Bronchial epithelial cell (primary cell): ENCODE measurements around the gene DAB1. TPM values are rescaled to one million over a fixed set of nuclear protein-coding genes. Genes with fewer than 3 reads are reported as not detected.
A peak's percentile ranks its signal among the peaks of the same experiment; 100 is the strongest.

Source experiments
- DNase-seq: peaks from one replicate; pipeline ENCODE4 v3.0.0-alpha.2; 2010; ENCODE audit warnings: low read depth
- FAIRE-seq: peaks from 2 replicates; lab custom pipeline; 2011; peaks lifted over from hg19 to GRCh38; lab: Jason Lieb, UNC
- H3K27me3 ChIP-seq: 2 replicates; pipeline ENCODE4 v1.5.1; 2011; ENCODE audit warnings: low read length; ENCODE audit not compliant: control insufficient read depth, insufficient read depth
- H3K36me3 ChIP-seq: 2 replicates; pipeline ENCODE4 v1.5.1; 2011; ENCODE audit warnings: low read length; ENCODE audit not compliant: control insufficient read depth, insufficient read depth
- H3K4me3 ChIP-seq: 2 replicates; pipeline ENCODE4 v1.5.1; 2011; ENCODE audit warnings: mild to moderate bottlenecking, low read depth, low read length, control low read depth
- CTCF ChIP-seq: IDR thresholded peaks from 2 replicates; pipeline ENCODE4 v1.5.1; 2011; ENCODE audit warnings: mild to moderate bottlenecking, moderate library complexity, low read length, control low read depth, inconsistent platforms; ENCODE audit not compliant: insufficient read depth, severe bottlenecking
- total RNA-seq: library from RNA; depleted of rRNA; stranded (reverse); fragments of >200 nt; gene quantifications from 2 replicates; pipeline ENCODE4 v1.2.1, GENCODE V29; 2014

DAB1 gene
- total RNA-seq, 1 donor from 2014 or later, result not detected

- no peak for DNase-seq
- H3K27me3 ChIP-seq, result no peaks in the 10 kb centered on the region
- H3K36me3 ChIP-seq, result no peaks in the 10 kb centered on the region
- peak; percentile 72 for FAIRE-seq
- TF ChIP-seq CTCF, result no peak
- no peak overlapping the region for H3K4me3 ChIP-seq
Measured at GRCh38 chr1:57281324-57281723, 142.5 kb downstream of the DAB1 start.

- H3K4me3 ChIP-seq, result no peak overlapping the region
- peak; percentile 100 for DNase-seq
- no peaks in the 10 kb centered on the region for H3K27me3 ChIP-seq
- H3K36me3 ChIP-seq, result no peaks in the 10 kb centered on the region
- peak; percentile 93 for FAIRE-seq
- TF ChIP-seq CTCF, result no peak
Measured at GRCh38 chr1:57279909-57280666, 143.8 kb downstream of the DAB1 start.

- no peaks in the 10 kb centered on the region for H3K27me3 ChIP-seq
- H3K4me3 ChIP-seq, result no peak overlapping the region
- DNase-seq, result no peak
- FAIRE-seq, result no peak
- TF ChIP-seq CTCF, result no peak
- no peaks in the 10 kb centered on the region for H3K36me3 ChIP-seq
Measured at GRCh38 chr1:57278558-57278957, 145.3 kb downstream of the DAB1 start.

- no peak for FAIRE-seq
- TF ChIP-seq CTCF, result no peak
- no peaks in the 10 kb centered on the region for H3K36me3 ChIP-seq
- no peak overlapping the region for H3K4me3 ChIP-seq
- H3K27me3 ChIP-seq, result no peaks in the 10 kb centered on the region
- DNase-seq, result peak; percentile 67
Measured at GRCh38 chr1:57277681-57278080, 146.2 kb downstream of the DAB1 start.

- DNase-seq, result no peak
- no peak for TF ChIP-seq CTCF
- Histone ChIP-seq H3K27me3 (no peaks in the 10 kb centered on the region), H3K4me3 (no peak overlapping the region), H3K36me3 (no peaks in the 10 kb centered on the region)
- no peak for FAIRE-seq
Measured at GRCh38 chr1:57276918-57277317, 146.9 kb downstream of the DAB1 start.

- H3K36me3 ChIP-seq, result no peaks in the 10 kb centered on the region
- no peak for FAIRE-seq
- DNase-seq, result no peak
- peaks cover 2% of the 10 kb centered on the region for H3K27me3 ChIP-seq
- no peak overlapping the region for H3K4me3 ChIP-seq
- TF ChIP-seq CTCF, result no peak
Measured at GRCh38 chr1:57272601-57273000, 151.3 kb downstream of the DAB1 start.
